HG02973 (cell line): ENCODE results near the gene HPS6.

Source experiments
- ATAC-seq: cut with Tn5 transposase; IDR thresholded peaks from one replicate; pipeline ENCODE4 v1.9.1; 2021; ENCODE audit warnings: moderate library complexity; ENCODE audit not compliant: unreplicated experiment

Gene HPS6

DNA sequence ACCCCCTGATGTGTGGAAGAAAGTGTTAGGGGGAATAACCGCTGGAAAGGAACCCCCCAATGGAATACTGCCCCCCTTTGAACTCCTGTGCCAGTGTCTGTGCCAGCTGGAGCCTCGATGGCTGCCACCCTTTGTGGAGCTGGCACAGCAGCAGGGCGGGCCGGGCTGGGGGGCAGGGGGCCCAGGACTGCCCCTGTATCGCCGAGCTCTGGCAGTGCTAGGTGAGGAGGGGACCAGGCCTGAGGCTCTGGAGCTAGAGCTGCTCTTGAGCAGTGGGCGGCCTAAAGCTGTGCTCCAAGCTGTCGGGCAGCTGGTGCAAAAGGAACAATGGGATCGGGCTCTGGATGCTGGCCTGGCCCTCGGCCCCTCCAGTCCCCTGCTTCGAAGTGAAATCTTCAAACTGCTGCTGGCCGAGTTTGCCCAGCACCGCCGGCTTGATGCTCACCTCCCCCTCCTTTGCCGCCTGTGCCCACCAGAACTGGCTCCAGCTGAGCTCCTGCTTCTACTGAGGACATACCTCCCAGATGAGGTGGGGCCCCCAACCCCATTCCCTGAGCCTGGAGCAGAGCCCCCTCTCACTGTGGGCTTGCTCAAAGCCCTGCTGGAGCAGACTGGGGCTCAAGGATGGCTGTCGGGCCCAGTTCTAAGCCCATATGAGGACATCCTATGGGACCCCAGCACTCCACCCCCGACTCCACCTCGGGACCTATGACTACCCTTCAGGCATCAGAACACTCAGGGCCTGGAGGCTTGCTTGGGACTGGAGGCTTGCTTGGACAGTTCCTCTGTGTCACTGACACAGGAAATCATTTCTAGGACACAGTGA, 2.2 kb downstream of the HPS6 start:
- no peak for ATAC-seq

DNA sequence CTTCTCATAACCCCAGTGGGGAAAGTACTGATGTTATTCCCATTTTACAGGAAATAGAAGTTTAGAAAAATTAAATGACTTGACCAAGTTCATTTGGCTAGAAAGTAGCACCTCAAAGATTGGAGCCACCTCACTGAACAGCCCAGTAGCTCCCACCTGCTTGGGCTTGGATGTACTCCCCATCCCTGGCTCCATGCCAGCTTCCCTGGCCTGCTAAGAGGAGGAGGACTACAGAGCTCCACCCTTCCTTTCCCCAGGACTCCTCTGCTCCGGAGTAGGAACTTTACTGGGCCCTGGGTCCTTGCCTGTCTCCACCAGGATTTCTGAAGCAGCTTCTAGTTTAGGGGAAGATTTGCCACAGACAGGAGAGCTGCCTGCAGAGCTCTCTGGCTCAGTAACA, 3.1 kb downstream of the HPS6 start:
- no peak for ATAC-seq

DNA sequence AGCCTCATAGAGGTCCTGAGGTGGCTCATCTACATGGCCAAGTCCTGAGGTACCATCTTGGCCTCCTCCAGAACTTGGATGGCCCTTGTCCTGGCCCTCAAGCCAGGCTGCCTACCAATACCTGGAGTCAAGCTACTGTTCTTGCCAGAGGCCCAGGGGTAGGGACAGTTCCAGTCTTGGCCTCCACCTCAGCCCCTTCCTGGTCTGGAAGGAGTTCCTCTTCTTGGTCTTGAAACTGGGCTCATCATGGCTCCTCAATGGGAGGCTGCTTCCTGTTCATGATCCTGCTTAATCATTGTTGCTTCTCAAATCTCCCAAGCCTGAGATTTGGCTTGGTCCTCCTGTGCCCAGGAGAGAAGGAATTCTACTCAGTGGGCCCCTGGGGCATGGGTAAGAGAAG, 3.9 kb downstream of the HPS6 start:
- no peak for ATAC-seq

DNA sequence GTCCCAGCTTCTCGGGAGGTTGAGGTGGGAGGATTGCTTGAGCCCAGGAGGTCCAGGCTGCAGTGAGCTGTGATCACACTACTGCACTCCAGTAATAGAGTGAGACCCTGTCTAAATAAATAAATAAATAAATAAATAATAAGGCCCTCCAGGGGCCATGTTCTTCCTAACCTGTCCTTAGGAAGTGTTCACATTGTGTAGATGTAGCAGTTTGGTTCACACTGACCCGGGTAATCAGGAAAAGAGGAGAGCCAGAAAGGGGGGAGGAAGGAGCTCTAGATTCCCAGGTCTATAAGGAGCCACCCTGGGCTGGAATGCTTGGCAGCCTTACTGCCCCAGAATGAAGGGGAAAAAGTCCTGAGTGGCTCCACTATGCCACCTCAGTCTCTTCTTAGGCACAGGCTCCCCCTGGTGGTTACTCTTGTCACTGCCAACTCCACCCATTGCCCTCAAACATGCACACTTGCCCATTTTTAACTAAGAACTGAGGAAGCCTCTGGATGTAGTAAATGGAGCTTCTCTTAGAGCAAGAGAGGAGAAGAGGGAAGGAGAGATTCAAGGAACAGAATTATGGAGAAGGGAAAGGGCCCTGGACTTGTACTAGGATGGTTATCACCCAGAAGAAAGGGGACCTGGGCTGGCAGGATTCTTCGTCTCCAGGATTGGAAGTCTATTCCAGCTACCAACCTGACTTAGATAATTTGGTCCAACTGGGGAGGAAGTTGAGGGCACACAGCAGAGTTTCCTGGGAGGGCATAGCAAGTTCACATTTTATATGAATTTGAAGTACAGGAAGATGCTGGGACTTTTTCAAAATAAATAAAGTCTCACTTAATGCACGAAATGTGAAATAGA, 7.8 kb downstream of the HPS6 start:
- ATAC-seq: no peak

DNA sequence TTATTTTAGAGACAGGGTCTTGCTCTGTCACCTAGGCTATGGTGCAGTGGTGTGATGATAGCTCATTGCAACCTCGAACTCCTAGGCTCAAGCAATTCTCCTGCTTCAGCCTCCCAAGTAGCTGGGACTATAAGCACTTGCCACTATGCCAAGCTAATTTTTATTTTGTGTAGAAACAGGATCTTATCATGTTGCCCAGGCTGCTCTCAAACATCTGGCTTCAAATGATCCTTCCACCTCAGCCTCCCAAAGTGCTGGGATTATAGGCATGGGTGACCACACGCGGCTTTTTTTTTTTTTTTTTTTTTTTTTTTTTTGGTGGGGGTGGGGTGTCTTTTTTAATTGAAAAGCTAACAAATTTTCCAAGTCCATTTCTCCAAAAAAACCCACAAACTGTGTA, 18.4 kb downstream of the HPS6 start:
- ATAC-seq: no peak

DNA sequence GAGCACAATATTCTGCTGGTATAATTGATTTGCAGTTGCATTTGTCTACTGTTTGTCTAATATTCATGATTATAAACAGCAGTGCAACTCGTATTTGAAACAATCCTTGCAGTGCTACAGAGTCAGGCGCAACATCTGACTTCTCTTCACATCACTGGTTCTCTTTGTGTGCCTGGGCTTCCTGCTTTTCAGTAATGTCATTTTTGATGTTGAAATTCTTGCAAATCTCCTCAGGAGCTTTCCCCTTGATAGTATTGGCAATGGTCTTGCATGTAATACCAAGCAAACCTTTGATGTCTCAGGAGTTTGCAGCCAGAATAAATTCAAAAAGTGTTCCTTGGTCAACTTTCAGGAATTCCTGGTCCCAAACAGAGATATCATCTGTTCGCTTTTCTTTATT, 20.2 kb downstream of the HPS6 start:
- no peak for ATAC-seq

DNA sequence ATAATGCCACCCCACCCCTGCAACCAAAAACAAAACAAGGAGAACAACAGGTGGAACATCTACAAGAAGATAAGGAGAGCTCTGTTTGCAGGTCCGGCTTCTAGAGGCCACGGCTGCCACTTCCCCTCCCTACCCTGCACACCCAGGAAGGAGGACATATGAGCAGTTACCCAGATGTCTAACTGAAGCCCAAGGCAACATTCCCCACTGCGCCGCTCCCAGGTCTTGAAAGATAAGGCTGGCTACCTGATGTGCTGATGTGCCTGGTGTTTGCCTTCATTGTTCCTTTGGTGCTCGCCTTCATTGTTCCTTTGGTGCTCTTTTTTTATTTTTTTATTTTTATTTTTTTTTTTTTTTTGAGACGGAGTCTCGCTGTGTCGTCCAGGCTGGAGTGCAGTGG, 21.0 kb downstream of the HPS6 start:
- ATAC-seq: no peak

DNA sequence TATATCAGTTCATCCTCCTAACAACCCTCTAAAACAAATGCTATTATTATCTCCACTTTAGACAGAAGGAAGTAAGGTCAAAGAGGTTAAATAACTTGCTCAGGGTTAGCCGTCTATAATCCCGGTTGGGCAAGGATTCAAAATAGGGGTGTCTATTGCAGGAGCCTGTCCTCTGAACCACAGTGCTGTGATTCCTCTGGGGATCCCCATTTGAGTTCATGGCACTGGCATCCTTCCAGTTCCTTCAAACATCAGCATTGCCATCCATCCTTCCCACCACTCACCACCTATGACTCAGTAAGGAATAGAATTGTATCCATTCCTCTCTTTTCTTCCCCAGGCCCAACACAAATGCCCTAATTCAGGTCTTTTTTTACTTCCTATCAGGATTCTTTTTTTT, 25.6 kb downstream of the HPS6 start:
- no peak for ATAC-seq

DNA sequence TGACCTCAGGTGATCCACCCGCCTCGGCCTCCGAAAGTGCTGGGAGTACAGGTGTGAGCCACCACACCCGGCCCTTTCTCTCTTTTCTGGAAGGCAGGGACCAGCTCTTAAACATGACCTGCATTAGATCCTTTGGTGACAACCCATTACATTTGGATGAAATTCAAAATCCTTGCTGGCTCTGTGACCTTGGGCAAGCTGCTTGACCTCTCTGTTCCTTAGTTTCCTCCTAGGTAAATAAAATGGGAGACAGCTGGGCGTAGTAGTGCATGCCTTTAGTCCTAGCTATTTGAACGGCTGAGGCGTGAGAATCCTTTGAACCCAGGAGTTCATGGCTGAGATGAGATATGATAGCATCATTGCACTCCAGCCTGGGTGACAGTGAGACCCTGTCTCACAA, 31.3 kb downstream of the HPS6 start:
- ATAC-seq: no peak

DNA sequence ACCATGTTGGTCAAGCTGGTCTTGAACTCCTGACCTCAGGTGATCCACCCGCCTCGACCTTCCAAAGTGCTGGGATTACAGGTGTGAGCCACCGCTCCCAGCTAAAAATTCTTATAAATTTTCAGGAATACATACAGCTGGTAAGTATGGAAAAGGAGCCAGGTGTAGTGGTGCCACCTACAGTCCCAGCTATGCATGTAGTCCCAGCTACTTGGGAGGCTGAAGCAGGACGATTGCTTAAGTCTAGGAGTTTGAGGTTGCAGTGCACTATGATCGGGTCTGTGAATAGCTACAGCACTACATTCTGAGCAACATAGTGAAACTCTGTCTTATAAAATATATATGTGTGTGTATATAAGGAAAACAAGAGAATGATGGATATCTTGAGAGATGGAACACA, 36.0 kb downstream of the HPS6 start:
- ATAC-seq: no peak

DNA sequence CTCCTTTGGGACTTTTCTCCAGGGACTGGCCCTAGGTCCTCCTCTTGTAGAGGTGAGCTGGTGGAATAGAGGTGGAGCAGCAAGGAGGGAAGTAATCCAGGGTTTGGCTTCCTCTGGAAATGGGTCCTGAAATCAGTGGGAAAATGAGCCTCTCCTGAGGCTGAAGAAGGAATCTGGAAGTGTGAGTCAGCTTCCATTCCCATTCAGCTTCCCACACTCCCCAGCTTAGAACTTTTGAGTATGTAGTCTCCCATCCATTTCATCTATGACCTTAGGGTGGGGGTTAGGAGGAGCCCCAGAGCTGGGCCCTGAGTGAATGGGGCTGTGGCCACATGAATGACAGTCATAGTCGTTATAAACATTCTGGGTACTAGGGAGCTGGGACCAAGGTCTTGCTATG, 37.3 kb downstream of the HPS6 start:
- no peak for ATAC-seq

DNA sequence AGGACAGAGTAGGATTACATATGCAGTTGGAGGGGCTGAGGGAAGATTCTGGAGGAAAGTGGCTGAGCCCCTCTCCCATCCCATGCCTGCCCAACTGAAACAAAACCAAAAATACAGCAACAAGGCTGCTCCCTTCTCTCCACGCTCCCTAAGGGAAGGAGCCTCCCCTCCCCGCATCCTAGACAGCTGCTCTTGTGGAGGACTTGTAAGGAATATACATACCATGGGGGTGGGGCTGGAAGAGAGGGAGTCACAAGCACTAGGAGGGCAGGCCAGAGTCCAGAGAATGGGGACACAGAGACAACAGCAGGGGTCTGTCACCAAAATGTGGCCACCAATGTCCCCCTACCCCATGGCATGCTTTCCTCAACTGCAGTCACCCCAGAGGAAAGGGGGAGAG, 41.8 kb downstream of the HPS6 start:
- ATAC-seq: no peak

DNA sequence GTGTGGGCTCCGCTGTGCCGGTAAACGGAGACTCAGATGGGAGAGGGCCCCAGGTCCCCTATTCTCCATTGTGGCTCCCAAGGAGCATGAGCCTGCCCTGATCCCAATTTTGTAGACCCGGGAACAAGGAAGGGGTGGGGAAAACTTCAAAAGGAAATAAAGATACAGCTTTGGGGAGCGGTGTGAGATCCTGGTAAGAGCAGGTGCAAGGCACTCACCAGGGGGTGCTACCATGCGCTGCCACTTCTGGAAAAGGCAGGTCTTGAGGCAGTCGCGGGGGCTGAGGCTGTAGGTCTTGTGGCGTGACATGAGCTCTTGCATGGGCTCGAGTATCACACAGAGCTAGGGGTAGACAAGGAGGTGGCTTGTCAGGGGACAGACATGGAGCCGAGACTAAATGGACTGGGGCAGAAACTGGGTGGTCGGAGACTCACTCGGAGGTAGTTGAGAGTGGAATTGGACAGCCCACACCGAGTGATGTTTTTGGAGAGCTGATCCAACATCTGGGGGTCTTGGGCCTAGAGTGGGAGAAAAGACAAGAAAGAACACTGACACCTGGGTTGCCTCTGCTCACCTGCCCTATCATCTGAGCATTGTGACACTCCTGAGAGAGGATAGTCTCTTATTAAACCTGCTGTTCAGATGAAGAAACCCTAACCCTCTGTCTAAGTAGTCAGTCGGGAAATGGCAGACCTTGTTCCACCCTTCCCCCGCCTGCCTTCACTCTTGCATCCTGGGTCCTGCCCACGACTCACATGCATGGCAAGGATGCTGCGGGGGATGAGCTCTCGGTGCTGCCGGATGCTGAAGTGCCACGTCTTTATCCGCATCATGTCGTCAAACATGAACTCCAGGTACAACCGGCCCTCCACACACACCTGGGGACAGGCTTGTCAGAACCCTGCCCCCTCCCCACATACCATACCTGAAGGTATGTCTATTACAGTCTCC, 44.3 kb downstream of the HPS6 start:
- no peak for ATAC-seq

DNA sequence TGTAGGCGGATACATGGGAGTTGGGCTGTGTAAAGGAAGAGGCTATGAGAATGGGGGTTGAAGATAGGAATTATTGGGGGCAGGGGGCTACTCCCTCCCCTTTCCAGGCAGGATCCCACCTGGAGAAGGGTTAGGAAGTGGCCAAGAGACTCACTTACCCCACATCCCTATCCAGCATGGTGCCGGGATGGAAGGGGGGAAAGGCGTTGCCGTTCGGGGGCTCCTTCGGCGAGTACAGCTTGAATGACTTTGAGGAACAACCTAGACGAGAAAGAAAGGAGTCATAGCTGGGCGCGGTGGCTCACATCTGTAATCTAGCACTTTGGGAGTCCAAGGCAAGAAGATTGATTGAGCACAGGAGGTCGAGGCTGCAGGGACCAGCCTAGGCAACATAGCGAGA, 46.1 kb downstream of the HPS6 start:
- no peak for ATAC-seq

DNA sequence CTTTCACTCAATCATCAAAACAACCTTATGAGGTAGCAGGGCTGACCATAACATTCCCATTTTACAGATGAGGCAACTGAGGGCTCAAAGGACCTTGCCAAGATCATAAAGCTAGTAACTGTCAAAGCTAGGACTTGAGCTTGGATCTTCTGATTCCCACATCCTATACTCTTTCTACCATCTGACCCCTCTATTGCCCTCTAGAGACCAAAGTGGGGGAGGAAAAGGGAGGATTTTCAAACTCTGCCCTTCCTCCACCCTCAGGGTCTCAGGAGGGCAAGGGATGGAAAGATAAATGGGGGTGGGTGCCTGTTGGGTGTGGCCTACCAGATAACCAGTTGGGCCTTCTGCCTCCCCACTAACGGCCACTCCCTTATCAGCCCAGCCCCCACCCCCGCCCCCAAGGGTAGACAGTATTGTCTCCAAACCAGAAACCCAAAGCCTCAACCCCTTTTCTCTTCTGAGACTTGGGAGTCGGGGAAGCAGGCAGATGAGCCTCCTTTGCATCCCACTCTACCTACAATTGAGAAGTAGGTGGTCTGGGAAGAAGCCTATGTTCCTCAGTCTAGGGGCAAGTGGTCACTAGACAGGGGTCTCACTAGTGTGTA, 47.2 kb downstream of the HPS6 start:
- ATAC-seq: no peak

DNA sequence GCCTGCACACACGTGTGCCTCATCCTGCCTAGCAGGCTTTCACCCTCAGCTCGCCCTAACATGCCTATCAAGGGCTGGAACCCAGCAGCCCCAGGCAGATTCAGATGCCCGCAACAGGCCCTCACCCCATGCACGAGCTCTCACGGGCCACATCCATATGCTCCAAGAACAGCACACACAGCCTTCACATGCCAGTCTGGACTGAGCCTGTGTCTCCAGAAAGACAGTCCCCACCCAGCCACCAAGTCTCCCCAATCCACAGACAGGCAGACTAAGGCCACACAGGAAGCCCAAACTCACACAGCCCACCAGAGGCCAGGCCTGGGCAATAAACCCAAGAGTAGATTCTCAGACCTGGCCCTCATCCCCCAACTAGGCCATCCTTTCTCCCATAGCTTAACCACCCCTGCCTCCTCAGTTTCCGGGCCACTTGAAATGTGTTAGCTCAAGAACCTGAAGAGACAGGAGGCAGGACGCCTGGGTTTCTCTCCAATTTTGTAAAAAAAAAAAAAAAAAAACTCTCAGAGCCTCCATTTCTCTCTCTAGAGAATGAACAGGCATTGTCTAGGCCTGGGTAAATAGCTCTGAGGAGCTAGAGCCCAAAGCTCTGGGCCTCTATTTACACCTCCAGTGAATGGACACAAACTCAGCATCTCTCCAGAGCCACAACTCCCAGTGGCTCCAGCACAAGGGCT, 48.3 kb downstream of the HPS6 start:
- ATAC-seq: no peak

DNA sequence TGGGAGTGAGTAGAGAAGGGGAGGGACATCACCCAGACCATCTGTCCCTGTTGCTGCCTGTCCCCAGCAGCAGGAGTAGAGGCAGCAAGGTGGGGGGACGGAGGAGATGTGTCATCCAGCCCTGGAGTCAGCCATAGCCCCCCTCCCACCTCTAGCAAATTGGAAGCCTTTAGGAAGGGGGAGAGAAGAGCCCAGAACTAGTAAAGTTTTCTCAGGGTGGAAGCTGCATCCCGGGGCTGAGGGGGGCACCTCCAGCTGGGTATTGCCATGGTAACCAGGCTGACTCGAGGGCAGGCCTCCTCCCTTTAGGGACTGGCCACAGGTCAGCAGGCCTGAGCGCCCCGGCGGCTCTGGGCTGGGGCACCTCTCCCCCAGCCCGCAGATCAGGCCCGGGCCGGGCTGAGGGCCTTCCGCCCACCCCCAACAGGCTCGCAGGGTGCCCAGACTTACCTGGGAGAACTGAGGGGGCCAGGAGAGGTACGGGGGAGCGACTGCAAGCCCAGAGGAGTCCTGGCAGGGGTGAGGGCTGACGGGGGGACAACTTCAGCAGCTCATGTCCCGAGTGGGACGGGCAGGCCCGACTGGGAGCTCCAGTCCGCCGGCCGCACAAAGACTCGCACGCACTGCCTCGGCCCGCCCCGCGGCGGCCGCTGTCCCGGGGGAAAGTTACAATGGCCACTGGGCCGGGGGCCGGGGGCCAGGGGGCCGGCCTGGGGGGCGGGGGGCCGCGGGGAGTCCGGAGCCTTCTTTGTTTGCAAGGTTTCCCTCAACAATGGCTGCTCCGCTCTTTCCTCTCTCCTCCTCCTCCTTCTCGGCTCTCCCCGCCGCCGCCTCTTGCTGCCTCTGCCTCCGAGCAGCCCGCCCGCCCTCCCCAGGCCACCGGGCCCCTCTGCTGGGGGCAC, 49.1 kb downstream of the HPS6 start:
- peak; percentile 6 for ATAC-seq

DNA sequence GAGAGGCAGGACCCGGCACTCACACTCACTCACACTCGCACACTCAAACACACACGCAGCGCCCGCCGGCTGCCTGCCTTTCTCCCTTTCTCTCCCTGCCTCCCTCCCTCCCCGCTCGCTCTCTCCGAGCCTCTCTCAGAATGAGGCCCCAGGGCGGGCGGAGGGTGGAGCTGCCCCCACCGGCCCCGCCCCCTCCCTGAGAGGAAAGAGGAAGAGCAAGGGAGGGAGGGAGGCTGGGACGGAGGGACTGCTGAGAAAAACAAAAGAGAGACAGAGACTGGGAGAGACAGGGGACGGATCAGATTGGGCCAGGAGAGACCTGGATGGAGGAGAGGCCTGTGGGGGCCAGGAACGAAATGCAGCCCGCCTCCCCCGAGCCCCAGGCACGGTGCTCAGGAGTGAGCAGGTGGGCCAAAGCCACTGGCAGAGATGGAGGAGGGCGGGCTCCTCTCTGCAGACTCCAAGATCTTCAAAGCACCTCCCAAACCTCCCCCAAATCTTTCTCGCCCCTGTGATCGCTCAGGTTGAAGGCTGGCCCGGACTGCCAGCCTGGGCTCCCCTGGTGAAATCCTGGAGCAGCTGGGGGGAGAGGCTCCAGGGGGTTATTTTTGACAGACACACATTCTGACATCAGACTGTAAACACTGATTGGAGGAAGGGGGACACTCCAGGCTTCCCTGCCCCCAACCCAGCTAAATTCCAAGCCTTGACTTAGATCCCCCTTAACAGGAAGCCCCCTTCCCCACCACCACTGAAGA, 49.9 kb downstream of the HPS6 start:
- peak; percentile 50 for ATAC-seq
